CD8-positive, alpha-beta memory T cell (primary cell): ENCODE measurements around the gene RIPPLY3. TPM values are rescaled to one million over a fixed set of nuclear protein-coding genes. Genes with fewer than 3 reads are reported as not detected.

Source experiments
- CTCF ChIA-PET: fragments of 350-600 bp; sonication (Branson Sonifier 250); formaldehyde crosslinking; loops from one replicate; lab custom pipeline; 2021; ENCODE audit warnings: antibody characterized with exemption; lab: Charles Lee
- POLR2A ChIA-PET: fragments of 350-600 bp; sonication (Branson Sonifier 250); formaldehyde crosslinking; loops from one replicate; lab custom pipeline; 2021; ENCODE audit warnings: antibody characterized with exemption; lab: Charles Lee
- DNase-seq, 5 donors: peaks; one replicate each; pipeline versions ENCODE4 v3.0.0 to v3.0.0-alpha.2; 2020 to 2022; ENCODE audit warnings: mixed read lengths in 1 of 5
- H3K27ac ChIP-seq: one replicate; pipeline ENCODE4 v1.7.0; 2013; ENCODE audit warnings: low read depth, mild to moderate bottlenecking, low read length, moderate library complexity
- H3K27me3 ChIP-seq: 2 replicates; pipeline ENCODE4 v1.7.0; 2013; ENCODE audit warnings: low read length, mild to moderate bottlenecking; ENCODE audit not compliant: insufficient read depth, poor library complexity, severe bottlenecking
- H3K36me3 ChIP-seq: 2 replicates; pipeline ENCODE4 v1.7.0; 2013; ENCODE audit warnings: mild to moderate bottlenecking, low read length, moderate library complexity; ENCODE audit not compliant: insufficient read depth
- H3K4me1 ChIP-seq: 2 replicates; pipeline ENCODE4 v1.7.0; 2013; ENCODE audit warnings: mild to moderate bottlenecking, low read length, moderate library complexity; ENCODE audit not compliant: insufficient read depth
- H3K4me3 ChIP-seq: 2 replicates; pipeline ENCODE4 v1.7.0; 2013; ENCODE audit warnings: mild to moderate bottlenecking, low read length
- H3K9me3 ChIP-seq: 2 replicates; pipeline ENCODE4 v1.7.0; 2013; ENCODE audit warnings: mild to moderate bottlenecking, low read length
- H3K27ac Mint-ChIP-seq, 8 donors: one replicate each; pipeline ENCODE4 v1.8.0; 2020 to 2021; ENCODE audit warnings: mixed read lengths in 8 of 8, mild to moderate bottlenecking in 6 of 8, inconsistent platforms in 3 of 8, moderate library complexity in 3 of 8
- H3K27me3 Mint-ChIP-seq, 2 donors: one replicate each; pipeline ENCODE4 v1.8.0; 2020 to 2021; ENCODE audit warnings: mixed read lengths in 2 of 2, mild to moderate bottlenecking in 1 of 2, moderate library complexity in 1 of 2
- H3K36me3 Mint-ChIP-seq, 3 donors: one replicate each; pipeline ENCODE4 v1.8.0; 2020 to 2021; ENCODE audit warnings: mixed read lengths in 3 of 3, inconsistent platforms in 1 of 3, mild to moderate bottlenecking in 1 of 3
- H3K4me1 Mint-ChIP-seq, 3 donors: one replicate each; pipeline ENCODE4 v1.8.0; 2020 to 2021; ENCODE audit warnings: mixed read lengths in 3 of 3, inconsistent platforms in 1 of 3, mild to moderate bottlenecking in 1 of 3
- H3K4me3 Mint-ChIP-seq, 7 donors: one replicate each; pipeline ENCODE4 v1.8.0; 2020 to 2021; ENCODE audit warnings: mixed read lengths in 7 of 7, mild to moderate bottlenecking in 6 of 7, moderate library complexity in 4 of 7, inconsistent platforms in 2 of 7
- H3K9me3 Mint-ChIP-seq, 5 donors: one replicate each; pipeline ENCODE4 v1.8.0; 2020 to 2022; ENCODE audit warnings: mixed read lengths in 5 of 5, mild to moderate bottlenecking in 3 of 5, moderate library complexity in 2 of 5, inconsistent platforms in 1 of 5
- polyA plus RNA-seq: library from polyadenylated mRNA; unstranded; fragments of 300-500 nt; fragmentation: Illumina TruSeq; gene quantifications from one replicate; pipeline ENCODE4 v1.2.3, GENCODE V29; 2021
- total RNA-seq, 2 experiments: library from RNA; stranded (reverse); gene quantifications; one replicate each; pipeline ENCODE4 v1.2.3, GENCODE V29; 2021

Gene RIPPLY3
- total RNA-seq (under 1 TPM in 1 of 2 experiments, not detected in 1; 0.09 TPM), polyA plus RNA-seq (not detected)

- CTCF ChIA-PET, result interaction anchor here (1.0 to 1.2 kb wide), 2 partner anchors 10 to 15 kb away, joined by 3 to 4 read pairs; no protein-coding TSS in a partner anchor
- peak in 2 of 5 donors; percentile 7 to 11 for DNase-seq
- H3K27me3 Mint-ChIP-seq, result peaks cover 20 to 25% of the 10 kb centered on the region in 2 donors
- POLR2A ChIA-PET, result interaction anchor here (0.6 to 0.7 kb wide), 2 partner anchors 16 to 17 kb away, joined by 3 read pairs; no protein-coding TSS in a partner anchor
- Histone ChIP-seq H3K36me3 (no peaks in the 10 kb centered on the region), H3K27me3 (peaks cover 3% of the 10 kb centered on the region), H3K9me3 (no peaks in the 10 kb centered on the region), H3K4me3 (no peak within 1 kb of the TSS), H3K4me1 (peaks cover 6% of the 10 kb centered on the region), H3K27ac (no peak within 1 kb of the TSS)
- peak within 1 kb of the TSS in 1 of 8 donors; percentile 63 for H3K27ac Mint-ChIP-seq
- H3K4me3 Mint-ChIP-seq, result peak within 1 kb of the TSS; percentile 50 to 84 (median 68)
- peaks cover 9 to 16% (median 15%) of the 10 kb centered on the region in 3 donors for H3K4me1 Mint-ChIP-seq
- no peaks in the 10 kb centered on the region for H3K36me3 Mint-ChIP-seq
- no peaks in the 10 kb centered on the region for H3K9me3 Mint-ChIP-seq
Observed at GRCh38 chr21:37006486-37007291, at the start of gene RIPPLY3. Gene RIPPLY3, plus strand, starts transcription at chr21:37006702. Its CDS starts 71 bp downstream, at chr21:37006773.

- Mint-ChIP-seq H3K27me3 (no peaks in the 10 kb centered on the region), H3K36me3 (peaks cover 9 to 34% (median 10%) of the 10 kb centered on the region in 3 donors), H3K9me3 (no peaks in the 10 kb centered on the region), H3K4me3 (no peak overlapping the region), H3K27ac (peak overlapping the region in 1 of 8 donors; percentile 23), H3K4me1 (peaks cover 0 to 4% (median 0%) of the 10 kb centered on the region in 3 donors)
- DNase-seq, result no peak
- no peak overlapping the region for H3K4me3 ChIP-seq
- H3K4me1 ChIP-seq, result no peaks in the 10 kb centered on the region
- H3K36me3 ChIP-seq, result no peaks in the 10 kb centered on the region
- H3K27me3 ChIP-seq, result no peaks in the 10 kb centered on the region
- ChIA-PET CTCF (no interaction called here), POLR2A (no interaction called here)
- H3K9me3 ChIP-seq, result no peaks in the 10 kb centered on the region
- H3K27ac ChIP-seq, result no peak overlapping the region
Observed at GRCh38 chr21:36959020-36959835, 47.3 kb upstream of the RIPPLY3 start.

GRCh38 chr21:36960676-36961284, 45.7 kb upstream of the RIPPLY3 start:
- H3K27me3 ChIP-seq, result no peaks in the 10 kb centered on the region
- CTCF ChIA-PET, result no interaction called here
- Mint-ChIP-seq H3K36me3 (peaks cover 9 to 32% (median 10%) of the 10 kb centered on the region in 3 donors), H3K27me3 (no peaks in the 10 kb centered on the region), H3K27ac (no peak overlapping the region), H3K4me3 (no peak overlapping the region), H3K4me1 (peaks cover 11 to 17% (median 15%) of the 10 kb centered on the region in 3 donors), H3K9me3 (no peaks in the 10 kb centered on the region)
- H3K4me3 ChIP-seq, result no peak overlapping the region
- DNase-seq, result no peak
- POLR2A ChIA-PET, result no interaction called here
- H3K9me3 ChIP-seq, result no peaks in the 10 kb centered on the region
- H3K4me1 ChIP-seq, result peaks cover 5% of the 10 kb centered on the region
- H3K27ac ChIP-seq, result no peak overlapping the region
- no peaks in the 10 kb centered on the region for H3K36me3 ChIP-seq

- CTCF ChIA-PET, result interaction anchor here (0.6 to 2.4 kb wide), 2 partner anchors 28 to 117 kb away, joined by 3 to 10 read pairs; no protein-coding TSS in a partner anchor
- peaks cover 13 to 22% (median 19%) of the 10 kb centered on the region in 3 donors for H3K4me1 Mint-ChIP-seq
Observed at GRCh38 chr21:36962098-36962780, 44.3 kb upstream of the RIPPLY3 start.

GRCh38 chr21:36964398-36964797, 42.1 kb upstream of the RIPPLY3 start:
- CTCF ChIA-PET, result interaction anchor here (1.4 to 2.4 kb wide), 4 partner anchors 13 to 46 kb away, joined by 3 to 10 read pairs (median 6); no protein-coding TSS in a partner anchor

More at GRCh38 chr21:36962098-36962780, 44.3 kb upstream of the RIPPLY3 start:
- Mint-ChIP-seq H3K27ac (peak overlapping the region in 1 of 8 donors; percentile 33), H3K4me3 (peak overlapping the region in 1 of 7 donors; percentile 60), H3K9me3 (no peaks in the 10 kb centered on the region), H3K27me3 (no peaks in the 10 kb centered on the region), H3K36me3 (peaks cover 6 to 25% (median 7%) of the 10 kb centered on the region in 3 donors)
- peaks cover 7% of the 10 kb centered on the region for H3K4me1 ChIP-seq
- no peak overlapping the region for H3K4me3 ChIP-seq
- POLR2A ChIA-PET, result no interaction called here
- H3K9me3 ChIP-seq, result no peaks in the 10 kb centered on the region
- H3K27me3 ChIP-seq, result no peaks in the 10 kb centered on the region
- H3K36me3 ChIP-seq, result no peaks in the 10 kb centered on the region
- no peak for DNase-seq
- H3K27ac ChIP-seq, result no peak overlapping the region

GRCh38 chr21:36964827-36965719, 41.4 kb upstream of the RIPPLY3 start:
- Histone ChIP-seq H3K27ac (peak overlapping the region; percentile 76), H3K9me3 (no peaks in the 10 kb centered on the region), H3K4me1 (peaks cover 7% of the 10 kb centered on the region), H3K36me3 (no peaks in the 10 kb centered on the region), H3K4me3 (peak overlapping the region; percentile 54), H3K27me3 (no peaks in the 10 kb centered on the region)
- Mint-ChIP-seq H3K4me3 (peak overlapping the region; percentile 84 to 98 (median 88)), H3K36me3 (peaks cover 6 to 17% (median 7%) of the 10 kb centered on the region in 3 donors), H3K27ac (peak overlapping the region; percentile 81 to 95 (median 92)), H3K9me3 (no peaks in the 10 kb centered on the region), H3K27me3 (no peaks in the 10 kb centered on the region), H3K4me1 (peaks cover 13 to 26% (median 22%) of the 10 kb centered on the region in 3 donors)
- no peak for DNase-seq
- CTCF ChIA-PET, result interaction anchor here (1.2 to 2.7 kb wide), 7 partner anchors 12 to 45 kb away, joined by 3 to 24 read pairs (median 5); no protein-coding TSS in a partner anchor
- POLR2A ChIA-PET, result interaction anchor here (1.0 kb wide), 1 partner anchor 12 kb away, joined by 4 read pairs; no protein-coding TSS in a partner anchor

More at GRCh38 chr21:36964398-36964797, 42.1 kb upstream of the RIPPLY3 start:
- H3K27ac ChIP-seq, result peak overlapping the region; percentile 76
- no peaks in the 10 kb centered on the region for H3K9me3 Mint-ChIP-seq
- H3K4me3 Mint-ChIP-seq, result peak overlapping the region in 5 of 7 donors; percentile 29 to 98 (median 86)
- peaks cover 13 to 26% (median 22%) of the 10 kb centered on the region in 3 donors for H3K4me1 Mint-ChIP-seq
- peaks cover 6 to 21% (median 7%) of the 10 kb centered on the region in 3 donors for H3K36me3 Mint-ChIP-seq
- H3K36me3 ChIP-seq, result no peaks in the 10 kb centered on the region
- no peak overlapping the region for H3K4me3 ChIP-seq
- H3K9me3 ChIP-seq, result no peaks in the 10 kb centered on the region
- H3K27me3 ChIP-seq, result no peaks in the 10 kb centered on the region
- no peak for DNase-seq
- H3K27me3 Mint-ChIP-seq, result no peaks in the 10 kb centered on the region
- peak overlapping the region in 4 of 8 donors; percentile 81 to 95 (median 93) for H3K27ac Mint-ChIP-seq
- POLR2A ChIA-PET, result no interaction called here
- peaks cover 7% of the 10 kb centered on the region for H3K4me1 ChIP-seq
